ENCODE data around the gene ARHGEF40.

ARHGEF40 gene

GRCh38 chr14:21059842-21060613, 10.1 kb upstream of the ARHGEF40 start:
- DNase-seq (ENCODE audit: low spot score), result peak; percentile 38

DNA sequence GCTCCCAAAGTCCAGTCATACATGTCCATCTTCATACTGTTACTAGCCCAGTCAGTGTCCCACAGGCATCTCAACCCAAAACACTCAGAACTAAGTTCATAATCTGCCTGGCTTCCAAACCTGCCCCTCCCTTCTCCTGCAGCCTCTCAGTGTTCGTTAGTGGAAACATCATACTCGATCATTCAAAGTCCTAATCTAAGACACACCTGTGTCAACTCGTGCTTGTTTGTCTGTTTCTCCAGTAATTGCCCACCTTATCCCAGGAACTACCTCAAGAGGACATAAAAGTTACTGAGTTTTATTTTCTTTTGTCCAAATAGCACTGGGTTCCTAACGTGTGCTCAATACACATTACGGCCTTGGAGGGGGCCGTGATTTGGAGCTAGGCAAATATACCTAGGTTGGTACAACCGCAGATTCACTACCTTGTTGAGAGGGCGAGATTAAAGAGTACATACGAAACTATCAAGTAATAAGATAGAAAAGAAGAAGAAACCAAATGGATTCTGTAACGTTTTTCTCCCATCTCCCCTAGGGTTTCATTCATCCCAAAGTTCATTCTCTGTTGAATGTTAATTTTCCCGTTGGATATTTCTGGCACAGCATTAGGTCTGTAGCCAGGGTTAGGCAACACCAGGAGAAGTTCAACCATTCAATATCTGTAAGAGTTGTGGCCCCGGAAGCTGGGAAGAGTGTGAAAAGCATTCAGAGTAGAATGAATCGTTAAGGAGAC, 9.3 kb upstream of the ARHGEF40 start:
- no peak for DNase-seq (ENCODE audit: low spot score)

DNA sequence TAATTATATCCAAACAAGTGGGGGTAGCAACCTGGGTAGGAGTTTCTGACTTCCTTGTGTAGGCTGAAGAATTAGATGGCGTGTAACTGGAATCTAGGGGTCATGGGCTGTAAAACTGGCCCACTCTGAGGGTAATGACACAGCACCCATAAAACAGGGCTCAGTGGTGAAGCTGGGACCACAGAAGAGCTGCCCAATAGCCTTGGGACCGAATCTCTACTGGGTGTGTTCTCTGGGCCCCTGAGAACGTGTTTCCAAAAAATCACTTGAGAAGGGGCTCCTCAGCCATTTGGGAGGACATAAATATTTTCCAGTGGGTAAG, 8.8 kb upstream of the ARHGEF40 start:
- DNase-seq (ENCODE audit: low spot score), result no peak

DNA sequence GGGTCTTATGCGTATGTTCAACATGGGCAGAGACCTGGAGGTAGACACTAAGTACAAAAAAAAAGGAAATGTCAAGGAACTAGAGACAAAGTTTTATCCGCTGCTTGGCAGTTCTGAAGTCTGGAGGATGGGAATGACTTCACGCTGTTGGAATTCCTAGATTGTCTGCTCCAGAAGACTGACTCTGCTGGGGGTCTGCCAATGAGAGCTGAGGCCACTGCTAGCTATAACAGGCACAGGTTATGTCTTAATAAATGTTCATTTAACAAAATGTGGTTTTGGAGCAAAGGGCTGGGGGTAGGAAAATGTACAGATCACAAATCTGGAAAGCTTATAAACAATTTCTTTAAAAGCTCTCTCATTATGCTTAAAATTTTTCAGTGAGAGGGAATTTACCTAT, 6.6 kb upstream of the ARHGEF40 start:
- no peak for DNase-seq (ENCODE audit: low spot score)

- no peak for DNase-seq (ENCODE audit: low spot score)
Observed at GRCh38 chr14:21066882-21067502, 3.1 kb upstream of the ARHGEF40 start.

DNA sequence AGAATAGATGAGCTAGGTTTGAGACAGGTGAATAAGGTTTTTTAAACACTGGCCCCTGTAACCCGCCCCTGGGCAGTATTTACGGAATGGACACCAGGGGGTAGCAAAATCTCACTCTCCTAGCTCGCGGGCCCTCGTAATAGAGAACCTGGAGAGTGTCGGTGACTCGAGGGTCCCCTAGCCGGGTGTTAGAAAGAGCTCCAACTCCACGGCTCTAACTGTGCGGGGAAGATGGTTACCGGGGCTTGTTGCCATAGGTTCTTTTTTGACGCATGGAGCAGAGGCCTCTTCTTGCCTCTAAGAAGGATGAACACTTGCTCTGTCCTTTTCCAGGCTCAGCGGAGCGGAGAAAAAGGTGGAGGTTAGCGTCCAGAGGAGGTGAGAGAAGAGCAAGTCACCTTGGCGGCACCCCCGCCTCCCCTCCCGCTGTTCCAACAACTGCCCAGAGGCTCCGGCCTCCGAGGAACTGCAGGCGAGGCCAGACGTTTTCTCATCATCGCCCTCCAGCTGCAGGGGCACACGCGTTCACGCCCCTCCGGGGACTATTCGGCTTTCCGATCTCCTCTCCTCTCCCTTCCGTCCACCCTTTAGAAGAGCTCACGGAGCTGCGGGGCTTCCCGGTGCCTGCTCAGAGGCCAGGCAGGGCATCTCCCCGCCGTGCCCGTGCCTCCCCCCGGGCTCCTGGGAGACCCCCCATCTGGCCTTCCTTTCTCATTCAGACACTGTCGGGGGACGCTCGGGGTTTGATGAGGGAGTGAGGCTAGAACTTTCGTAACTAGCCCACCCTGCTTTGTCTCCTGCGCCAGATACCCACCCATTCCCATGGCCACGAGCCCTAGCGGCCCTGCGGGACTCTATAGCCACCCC, 1.4 kb upstream of the ARHGEF40 start:
- DNase-seq (ENCODE audit: low spot score), result peak; percentile 75

DNA sequence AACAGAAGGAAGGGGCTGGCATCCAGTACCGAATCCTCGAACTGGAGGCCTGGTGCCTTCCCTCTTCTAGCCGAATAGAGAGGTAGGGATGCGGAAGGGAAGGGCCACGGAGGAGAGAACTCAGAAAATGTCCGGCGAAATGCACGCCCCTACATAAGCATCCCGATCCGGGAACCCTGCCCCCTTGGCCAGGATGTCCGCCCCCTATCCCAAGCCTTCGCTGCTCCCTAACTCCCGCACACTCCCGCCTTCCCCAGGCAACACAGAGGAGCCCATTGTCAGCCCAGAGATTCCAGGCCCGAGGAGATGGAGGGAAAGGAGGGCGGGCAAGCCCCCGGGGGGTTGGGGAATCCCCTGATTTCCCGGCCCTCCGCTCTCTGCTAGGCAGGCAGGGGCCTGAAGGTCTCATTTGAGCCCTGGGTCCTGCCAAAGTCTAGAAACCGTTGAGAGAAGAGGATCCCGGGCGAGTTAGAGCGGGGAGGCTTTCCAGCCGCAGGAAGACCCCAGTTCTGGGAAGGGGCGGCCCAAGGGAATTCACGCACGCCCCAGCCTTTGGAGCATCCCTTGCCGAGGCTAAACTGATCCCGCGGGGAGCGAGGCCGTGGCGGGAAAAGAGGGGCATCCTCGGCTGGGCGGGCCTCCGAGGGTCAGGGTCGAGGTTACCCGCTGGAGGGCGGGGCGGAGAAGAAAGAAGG, 569 bp upstream of the ARHGEF40 start:
- peak; percentile 77 for DNase-seq (ENCODE audit: low spot score)

DNA sequence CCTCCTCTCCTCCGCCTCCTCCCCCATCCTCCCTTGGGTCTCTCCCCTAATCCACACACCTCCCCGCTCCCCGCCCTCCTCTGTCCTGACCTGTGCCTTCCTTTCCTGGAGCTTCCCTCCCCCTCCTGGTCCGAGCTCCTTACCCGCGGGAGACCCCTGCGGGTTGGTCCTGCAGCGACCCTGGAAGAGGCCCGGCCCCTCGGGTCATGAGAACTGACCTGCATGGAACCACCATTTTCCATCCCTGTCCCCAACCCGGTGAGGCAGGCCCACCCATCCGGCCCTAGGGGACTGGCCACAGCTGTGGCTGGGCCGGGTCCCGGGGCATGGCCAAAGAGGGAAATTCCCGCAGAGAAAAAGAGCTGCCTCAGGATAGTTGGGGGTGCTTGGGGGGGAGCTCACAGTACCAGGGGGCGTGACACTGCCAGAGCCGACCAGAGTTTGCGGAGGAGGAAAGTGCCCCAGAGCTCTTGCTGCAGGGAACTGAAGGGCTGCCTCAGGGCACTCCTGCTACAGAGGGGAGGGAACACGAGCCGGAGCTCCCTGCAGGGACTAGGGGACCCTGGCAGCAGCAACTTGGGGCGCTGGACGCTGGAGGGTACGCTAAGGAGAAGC, 613 bp downstream of the ARHGEF40 start:
- DNase-seq (ENCODE audit: low spot score), result peak; percentile 46

DNA sequence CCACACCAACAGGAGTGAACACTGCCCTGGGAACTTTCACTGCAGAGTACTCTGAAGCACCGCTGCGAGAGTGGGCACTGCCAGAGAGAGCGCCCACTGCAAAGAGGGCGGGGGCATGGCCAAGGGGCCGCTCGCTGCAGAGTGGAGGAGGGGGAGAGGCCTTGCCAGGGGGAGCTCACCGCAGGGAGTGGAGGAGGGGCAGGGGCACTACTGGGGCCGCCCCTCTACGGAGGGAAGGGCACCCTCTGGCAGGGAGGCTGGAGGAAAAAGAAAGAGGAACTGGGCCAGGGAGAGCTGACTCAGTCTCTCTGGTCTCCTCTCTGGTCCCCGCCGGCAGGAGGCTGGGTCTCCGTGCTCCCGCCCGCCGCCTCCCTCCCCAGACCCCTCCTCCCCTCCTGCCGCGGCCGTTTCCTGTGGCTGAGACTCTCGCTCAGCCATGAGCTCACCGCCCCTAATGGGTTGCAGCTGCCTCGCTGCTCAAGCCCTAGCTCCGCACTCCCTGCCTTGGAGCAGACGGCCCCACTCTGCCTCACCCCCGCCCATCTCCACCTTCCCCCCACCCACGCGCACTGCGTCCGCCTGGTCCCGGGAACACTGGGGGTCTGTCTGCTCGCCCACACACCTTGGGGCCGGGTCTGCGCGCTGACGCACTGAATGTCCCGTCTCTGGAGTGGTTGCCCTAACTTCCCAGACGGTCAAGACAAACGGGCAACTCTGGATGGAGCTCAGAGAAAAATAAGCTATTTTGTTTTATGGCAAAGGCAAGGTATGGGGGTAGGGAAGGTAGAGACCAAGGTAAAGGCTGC, 1.3 kb downstream of the ARHGEF40 start:
- DNase-seq (ENCODE audit: low spot score), result peak; percentile 87

- DNase-seq (ENCODE audit: low spot score), result peak; percentile 56
Observed at GRCh38 chr14:21072031-21072473, 1.9 kb downstream of the ARHGEF40 start.

DNA sequence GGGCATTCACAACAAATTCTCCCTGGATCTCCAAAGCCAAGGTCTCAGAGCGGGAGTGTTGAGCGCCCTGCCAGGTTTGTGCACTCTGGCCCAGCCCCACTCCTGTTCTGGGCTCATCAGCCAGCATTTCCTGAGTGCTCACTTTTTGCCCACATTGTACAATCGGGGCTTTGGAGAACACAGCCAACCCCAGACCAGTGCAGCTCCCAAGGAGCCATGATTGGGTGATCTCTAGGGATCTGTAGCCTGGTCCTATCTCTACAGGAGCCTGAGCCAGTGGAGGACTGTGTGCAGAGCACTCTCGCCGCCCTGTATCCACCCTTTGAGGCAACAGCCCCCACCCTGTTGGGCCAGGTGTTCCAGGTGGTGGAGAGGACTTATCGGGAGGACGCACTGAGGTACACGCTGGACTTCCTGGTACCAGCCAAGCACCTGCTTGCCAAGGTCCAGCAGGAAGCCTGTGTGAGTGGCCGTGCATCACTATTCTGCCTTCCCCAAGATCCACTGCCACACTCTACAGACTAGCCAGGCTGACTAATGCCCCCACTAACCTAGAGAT, 2.8 kb downstream of the ARHGEF40 start:
- DNase-seq (ENCODE audit: low spot score), result no peak

- DNase-seq (ENCODE audit: low spot score), result no peak
Observed at GRCh38 chr14:21073921-21074320, 3.8 kb downstream of the ARHGEF40 start.

GRCh38 chr14:21074398-21075272, 4.5 kb downstream of the ARHGEF40 start:
- no peak for DNase-seq (ENCODE audit: low spot score)

DNA sequence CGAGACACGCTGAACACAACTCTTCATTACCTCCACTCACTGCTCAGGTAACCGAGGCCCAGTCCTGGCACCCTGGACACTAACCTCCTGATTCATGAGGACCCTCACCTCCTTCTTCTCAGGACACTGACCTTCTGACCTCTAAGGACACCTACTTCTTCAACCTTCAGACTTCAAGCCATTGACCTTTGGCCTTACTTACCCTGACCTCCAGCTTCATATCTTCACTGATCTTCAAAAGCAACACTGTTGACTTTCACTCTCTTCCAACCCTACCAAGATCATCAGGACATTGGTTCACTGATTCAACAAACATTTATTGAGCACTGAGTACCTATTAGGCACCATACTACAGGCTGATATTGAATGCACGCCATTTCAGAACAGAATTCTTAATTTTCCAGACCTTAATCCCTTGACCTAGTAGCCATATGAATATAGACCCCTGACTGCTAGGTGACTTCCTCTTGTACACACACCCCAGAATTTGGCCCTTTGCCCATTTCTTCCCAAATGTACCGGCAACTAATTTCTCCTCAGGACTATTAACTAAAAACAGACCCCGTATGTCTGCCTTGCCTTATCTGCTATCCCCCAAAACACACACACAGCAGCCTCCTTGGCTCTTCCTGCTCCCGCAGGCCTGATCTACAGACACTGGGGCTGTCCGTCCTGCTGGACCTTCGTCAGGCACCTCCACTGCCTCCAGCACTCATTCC, 5.8 kb downstream of the ARHGEF40 start:
- DNase-seq (ENCODE audit: low spot score), result no peak

GRCh38 chr14:21077672-21078071, 7.6 kb downstream of the ARHGEF40 start:
- DNase-seq (ENCODE audit: low spot score), result no peak

DNA sequence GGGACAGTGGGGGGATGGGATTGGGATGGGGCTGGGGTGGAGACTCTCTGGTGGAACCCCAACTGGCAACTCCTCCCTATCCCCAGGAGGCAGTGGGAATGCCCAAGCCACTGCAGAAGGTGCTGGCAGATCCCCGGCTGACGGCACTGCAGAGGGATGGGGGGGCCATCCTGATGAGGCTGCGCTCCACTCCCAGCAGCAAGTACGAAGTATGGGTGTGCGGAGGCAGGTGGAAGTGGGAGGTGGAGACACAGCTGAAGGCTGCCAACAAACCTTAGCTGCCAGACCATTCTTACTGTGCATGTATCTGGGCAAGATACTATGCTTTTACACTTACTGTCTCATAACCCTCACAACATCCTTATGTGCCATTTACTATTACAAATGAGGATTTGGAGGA, 8.2 kb downstream of the ARHGEF40 start:
- peak; percentile 38 for DNase-seq (ENCODE audit: low spot score)

GRCh38 chr14:21078726-21079125, 8.6 kb downstream of the ARHGEF40 start:
- no peak for DNase-seq (ENCODE audit: low spot score)

GRCh38 chr14:21081521-21082142, 11.5 kb downstream of the ARHGEF40 start:
- DNase-seq (ENCODE audit: low spot score), result no peak
